ENCODE measurements around the gene NINJ1.
"Not testable (repeated sequence)": the region's sequence is repeated elsewhere in the genome, so short reads cannot be mapped to it uniquely, and the experiment has no call there.

The NINJ1 gene

GRCh38 chr9:93107825-93108161 lies 26.3 kb downstream of the NINJ1 start:
- no peak overlapping the region for H2AK5ac ChIP-seq (ENCODE audit: low read length, severe bottlenecking)
- H3K27ac ChIP-seq (ENCODE audit: low read length, poor library complexity, severe bottlenecking) = no peak overlapping the region
- no peak overlapping the region for H4K8ac ChIP-seq (ENCODE audit: low read length)
- peaks cover 9% of the 10 kb centered on the region for H3K9me3 ChIP-seq (ENCODE audit: control insufficient read depth, low read length)
- H3K4me3 ChIP-seq (ENCODE audit: insufficient read depth in 1 of 2, low read depth in 1 of 2, low read length in 2 of 2) = no peak overlapping the region
- H3K23ac ChIP-seq (ENCODE audit: low read length in 2 of 2) = no peak overlapping the region
- no peak overlapping the region for H2BK15ac ChIP-seq (ENCODE audit: low read depth, poor library complexity, severe bottlenecking)
- no peak overlapping the region for H2BK5ac ChIP-seq (ENCODE audit: low read depth, low read length, poor library complexity, severe bottlenecking)
- peaks cover 46 to 63% of the 10 kb centered on the region in 2 experiments for H3K36me3 ChIP-seq (ENCODE audit: control insufficient read depth in 1 of 2, insufficient read depth in 2 of 2, low read depth in 1 of 2, low read length in 2 of 2)
- H4K91ac ChIP-seq (ENCODE audit: low read length) = no peak overlapping the region
- H3K27me3 ChIP-seq (ENCODE audit: control insufficient read depth in 1 of 2, insufficient read depth in 1 of 2, low read length in 2 of 2) = no peaks in the 10 kb centered on the region
- H3K4me2 ChIP-seq (ENCODE audit: low read length, poor library complexity, severe bottlenecking) = no peak overlapping the region
- peaks cover 35% of the 10 kb centered on the region for H3K4me1 ChIP-seq (ENCODE audit: control insufficient read depth, insufficient read depth, low read depth, low read length)
- WGBS = 93% methylated on average over 6 of the region's 6 CpGs
- H3K9ac ChIP-seq (ENCODE audit: low read length) = no peak overlapping the region
- H3K79me1 ChIP-seq (replicated peaks; ENCODE audit: low read length, poor library complexity, severe bottlenecking) = peaks cover 35% of the 10 kb centered on the region
- no peak for DNase-seq
- H3K14ac ChIP-seq (ENCODE audit: low read length in 2 of 2) = no peak overlapping the region
- no peak overlapping the region for H2BK12ac ChIP-seq (ENCODE audit: low read length in 2 of 2)
- no peak overlapping the region for H3K4ac ChIP-seq (ENCODE audit: low read depth in 1 of 2, low read length in 2 of 2)
- no peak overlapping the region for H3K18ac ChIP-seq (ENCODE audit: low read depth in 1 of 2, low read length in 2 of 2)
- H2BK120ac ChIP-seq (ENCODE audit: low read depth, low read length) = no peak overlapping the region
- no peak overlapping the region for H2AFZ ChIP-seq (ENCODE audit: low read depth, low read length)

GRCh38 chr9:93107151-93107824 lies 26.8 kb downstream of the NINJ1 start:
- Histone ChIP-seq H2AK5ac (ENCODE audit: low read length, severe bottlenecking) (no peak overlapping the region), H4K91ac (ENCODE audit: low read length) (no peak overlapping the region), H3K9ac (ENCODE audit: low read length) (no peak overlapping the region), H3K18ac (ENCODE audit: low read depth in 1 of 2, low read length in 2 of 2) (no peak overlapping the region), H2BK5ac (ENCODE audit: low read depth, low read length, poor library complexity, severe bottlenecking) (no peak overlapping the region), H3K36me3 (ENCODE audit: control insufficient read depth in 1 of 2, insufficient read depth in 2 of 2, low read depth in 1 of 2, low read length in 2 of 2) (peaks cover 40 to 58% of the 10 kb centered on the region in 2 experiments), H3K9me3 (ENCODE audit: control insufficient read depth, low read length) (peaks cover 9% of the 10 kb centered on the region), H3K27ac (ENCODE audit: low read length, poor library complexity, severe bottlenecking) (no peak overlapping the region), H2AFZ (ENCODE audit: low read depth, low read length) (no peak overlapping the region), H3K23ac (ENCODE audit: low read length in 2 of 2) (no peak overlapping the region), H3K14ac (ENCODE audit: low read length in 2 of 2) (no peak overlapping the region), H3K27me3 (ENCODE audit: control insufficient read depth in 1 of 2, insufficient read depth in 1 of 2, low read length in 2 of 2) (no peaks in the 10 kb centered on the region), H4K8ac (ENCODE audit: low read length) (no peak overlapping the region), H3K4me2 (ENCODE audit: low read length, poor library complexity, severe bottlenecking) (no peak overlapping the region), H3K4me1 (ENCODE audit: control insufficient read depth, insufficient read depth, low read depth, low read length) (peaks cover 31% of the 10 kb centered on the region), H3K79me1 (replicated peaks; ENCODE audit: low read length, poor library complexity, severe bottlenecking) (peaks cover 30% of the 10 kb centered on the region), H3K4me3 (ENCODE audit: insufficient read depth in 1 of 2, low read depth in 1 of 2, low read length in 2 of 2) (no peak overlapping the region), H3K4ac (ENCODE audit: low read depth in 1 of 2, low read length in 2 of 2) (no peak overlapping the region), H2BK12ac (ENCODE audit: low read length in 2 of 2) (no peak overlapping the region), H2BK120ac (ENCODE audit: low read depth, low read length) (no peak overlapping the region), H2BK15ac (ENCODE audit: low read depth, poor library complexity, severe bottlenecking) (no peak overlapping the region)
- no peak for DNase-seq
- WGBS = 89% methylated on average over 14 of the region's 14 CpGs

- no peak overlapping the region for H2BK12ac ChIP-seq (ENCODE audit: low read length in 2 of 2)
- H2BK15ac ChIP-seq (ENCODE audit: low read depth, poor library complexity, severe bottlenecking) = no peak overlapping the region
- H4K91ac ChIP-seq (ENCODE audit: low read length) = no peak overlapping the region
- no peak overlapping the region for H3K27ac ChIP-seq (ENCODE audit: low read length, poor library complexity, severe bottlenecking)
- peaks cover 9% of the 10 kb centered on the region for H3K9me3 ChIP-seq (ENCODE audit: control insufficient read depth, low read length)
- no peak overlapping the region for H2AK5ac ChIP-seq (ENCODE audit: low read length, severe bottlenecking)
- no peak overlapping the region for H3K9ac ChIP-seq (ENCODE audit: low read length)
- H3K4me3 ChIP-seq (ENCODE audit: insufficient read depth in 1 of 2, low read depth in 1 of 2, low read length in 2 of 2) = no peak overlapping the region
- H3K4me2 ChIP-seq (ENCODE audit: low read length, poor library complexity, severe bottlenecking) = no peak overlapping the region
- no peak overlapping the region for H3K18ac ChIP-seq (ENCODE audit: low read depth in 1 of 2, low read length in 2 of 2)
- H3K27me3 ChIP-seq (ENCODE audit: control insufficient read depth in 1 of 2, insufficient read depth in 1 of 2, low read length in 2 of 2) = no peaks in the 10 kb centered on the region
- no peak overlapping the region for H3K23ac ChIP-seq (ENCODE audit: low read length in 2 of 2)
- peaks cover 32 to 43% of the 10 kb centered on the region in 2 experiments for H3K36me3 ChIP-seq (ENCODE audit: control insufficient read depth in 1 of 2, insufficient read depth in 2 of 2, low read depth in 1 of 2, low read length in 2 of 2)
- H2BK5ac ChIP-seq (ENCODE audit: low read depth, low read length, poor library complexity, severe bottlenecking) = no peak overlapping the region
- no peak for DNase-seq
- no peak overlapping the region for H3K14ac ChIP-seq (ENCODE audit: low read length in 2 of 2)
- no CpG with 5 or more reads among the region's 1 CpG for WGBS
- H2BK120ac ChIP-seq (ENCODE audit: low read depth, low read length) = no peak overlapping the region
- peaks cover 29% of the 10 kb centered on the region for H3K79me1 ChIP-seq (replicated peaks; ENCODE audit: low read length, poor library complexity, severe bottlenecking)
- H2AFZ ChIP-seq (ENCODE audit: low read depth, low read length) = no peak overlapping the region
- H3K4me1 ChIP-seq (ENCODE audit: control insufficient read depth, insufficient read depth, low read depth, low read length) = peaks cover 15% of the 10 kb centered on the region
- H4K8ac ChIP-seq (ENCODE audit: low read length) = no peak overlapping the region
- no peak overlapping the region for H3K4ac ChIP-seq (ENCODE audit: low read depth in 1 of 2, low read length in 2 of 2)
These were observed 28.4 kb downstream of the NINJ1 start for GRCh38 chr9:93105620-93106019.

GRCh38 chr9:93101086-93101485 lies 33.0 kb downstream of the NINJ1 start:
- Histone ChIP-seq H3K36me3 (ENCODE audit: control insufficient read depth in 1 of 2, insufficient read depth in 2 of 2, low read depth in 1 of 2, low read length in 2 of 2) (peaks cover 12% of the 10 kb centered on the region in 2 experiments), H3K4me1 (ENCODE audit: control insufficient read depth, insufficient read depth, low read depth, low read length) (peaks cover 28% of the 10 kb centered on the region)
- H3K18ac ChIP-seq (ENCODE audit: low read depth in 1 of 2, low read length in 2 of 2); H3K27ac ChIP-seq (ENCODE audit: low read length, poor library complexity, severe bottlenecking); H3K9me3 ChIP-seq (ENCODE audit: control insufficient read depth, low read length); H2BK120ac ChIP-seq (ENCODE audit: low read depth, low read length); H4K8ac ChIP-seq (ENCODE audit: low read length); H3K23ac ChIP-seq (ENCODE audit: low read length in 2 of 2); H2AFZ ChIP-seq (ENCODE audit: low read depth, low read length); H2AK5ac ChIP-seq (ENCODE audit: low read length, severe bottlenecking); H2BK5ac ChIP-seq (ENCODE audit: low read depth, low read length, poor library complexity, severe bottlenecking); DNase-seq; H3K9ac ChIP-seq (ENCODE audit: low read length); H3K79me1 ChIP-seq (replicated peaks; ENCODE audit: low read length, poor library complexity, severe bottlenecking); H3K4me3 ChIP-seq (ENCODE audit: insufficient read depth in 1 of 2, low read depth in 1 of 2, low read length in 2 of 2); H2BK15ac ChIP-seq (ENCODE audit: low read depth, poor library complexity, severe bottlenecking); H3K27me3 ChIP-seq (ENCODE audit: control insufficient read depth in 1 of 2, insufficient read depth in 1 of 2, low read length in 2 of 2); H4K91ac ChIP-seq (ENCODE audit: low read length); H2BK12ac ChIP-seq (ENCODE audit: low read length in 2 of 2); H3K4me2 ChIP-seq (ENCODE audit: low read length, poor library complexity, severe bottlenecking); H3K4ac ChIP-seq (ENCODE audit: low read depth in 1 of 2, low read length in 2 of 2); H3K14ac ChIP-seq (ENCODE audit: low read length in 2 of 2): not testable (repeated sequence)
- 95% methylated on average over 10 of the region's 11 CpGs for WGBS
